HG02642 (cell line): ENCODE results near the gene LRP5.

Source experiments
- ATAC-seq: cut with Tn5 transposase; IDR thresholded peaks from one replicate; pipeline ENCODE4 v1.9.1; 2021; ENCODE audit warnings: mild to moderate bottlenecking; ENCODE audit not compliant: unreplicated experiment, poor library complexity

The LRP5 gene

GRCh38 chr11:68406324-68407313 is 94.2 kb downstream of the LRP5 start:
- no peak for ATAC-seq

GRCh38 chr11:68408512-68408911 is 96.1 kb downstream of the LRP5 start:
- ATAC-seq, result no peak

GRCh38 chr11:68409748-68410344 is 97.5 kb downstream of the LRP5 start:
- no peak for ATAC-seq

- no peak for ATAC-seq
Observed at GRCh38 chr11:68411501-68411991, 99.2 kb downstream of the LRP5 start.

GRCh38 chr11:68412593-68413475 is 100.4 kb downstream of the LRP5 start:
- no peak for ATAC-seq

GRCh38 chr11:68413591-68413999 is 101.2 kb downstream of the LRP5 start:
- ATAC-seq, result no peak

- ATAC-seq, result no peak
Observed at GRCh38 chr11:68414496-68415221, 102.3 kb downstream of the LRP5 start.

GRCh38 chr11:68416070-68416578 is 103.7 kb downstream of the LRP5 start:
- ATAC-seq, result no peak

- no peak for ATAC-seq
Observed at GRCh38 chr11:68418648-68419047, 106.3 kb downstream of the LRP5 start.

- no peak for ATAC-seq
Observed at GRCh38 chr11:68420171-68420570, 107.8 kb downstream of the LRP5 start.

- no peak for ATAC-seq
Observed at GRCh38 chr11:68423481-68423880, 111.1 kb downstream of the LRP5 start.

- no peak for ATAC-seq
Observed at GRCh38 chr11:68424101-68424632, 111.8 kb downstream of the LRP5 start.

GRCh38 chr11:68424981-68425865 is 112.8 kb downstream of the LRP5 start:
- ATAC-seq, result no peak

GRCh38 chr11:68425866-68426380 is 113.5 kb downstream of the LRP5 start:
- no peak for ATAC-seq

GRCh38 chr11:68429661-68430060 is 117.3 kb downstream of the LRP5 start:
- no peak for ATAC-seq

- ATAC-seq, result no peak
Observed at GRCh38 chr11:68430384-68430783, 118.0 kb downstream of the LRP5 start.

GRCh38 chr11:68430801-68431200 is 118.4 kb downstream of the LRP5 start:
- ATAC-seq, result no peak

- ATAC-seq, result no peak
Observed at GRCh38 chr11:68431984-68432645, 119.7 kb downstream of the LRP5 start.
